Caco-2 (cell line): ENCODE results near the gene ZNHIT1. TPM values are rescaled to one million over a fixed set of nuclear protein-coding genes. Genes with fewer than 3 reads are reported as not detected.

Experiments used
- BruUV-seq: library from RNA; stranded (reverse); fragments of 400-500 nt; replicated peaks from 2 replicates; lab custom pipeline; 2021; lab: Mats Ljungman, UMichigan
- CTCF ChIA-PET: fragments of 300-600 bp; sonication (Branson Sonifier 250); formaldehyde crosslinking; loops from one replicate; lab custom pipeline; 2022; ENCODE audit warnings: antibody characterized with exemption; lab: Charles Lee
- POLR2A ChIA-PET: fragments of 300-600 bp; sonication (Branson Sonifier 250); formaldehyde crosslinking; loops from one replicate; lab custom pipeline; 2022; ENCODE audit warnings: antibody characterized with exemption; lab: Charles Lee
- DNase-seq, 2 experiments: peaks; one replicate each; pipeline versions ENCODE4 v3.0.0 to v3.0.0-alpha.2; 2020 to 2022
- H3K27me3 ChIP-seq: replicated peaks from 2 replicates; pipeline ENCODE4 v1.6.0; 2011; ENCODE audit warnings: low read length; ENCODE audit not compliant: control insufficient read depth, insufficient read depth
- H3K36me3 ChIP-seq: 2 replicates; pipeline ENCODE4 v1.5.1; 2011; ENCODE audit warnings: low read length; ENCODE audit not compliant: control insufficient read depth, insufficient read depth
- H3K4me1 ChIP-seq: fragments of 250-450 bp; sonication (Bioruptor Pico); 2 replicates; pipeline ENCODE4 v1.5.1; 2020; ENCODE audit warnings: mild to moderate bottlenecking
- H3K4me3 ChIP-seq: 2 replicates; pipeline ENCODE4 v1.5.1; 2011; ENCODE audit warnings: low read depth, mild to moderate bottlenecking, control low read depth, low read length
- H3K9me3 ChIP-seq: fragments of 250-450 bp; sonication (Bioruptor Pico); 2 replicates; pipeline ENCODE4 v1.5.1; 2020; ENCODE audit warnings: mild to moderate bottlenecking, moderate library complexity
- H3K27ac Mint-ChIP-seq: one replicate; pipeline ENCODE4 v1.8.0; 2022; ENCODE audit warnings: mixed read lengths; ENCODE audit not compliant: unreplicated experiment
- H3K27me3 Mint-ChIP-seq: one replicate; pipeline ENCODE4 v1.8.0; 2022; ENCODE audit warnings: mixed read lengths; ENCODE audit not compliant: insufficient read depth, unreplicated experiment
- H3K36me3 Mint-ChIP-seq: one replicate; pipeline ENCODE4 v1.8.0; 2022; ENCODE audit warnings: mild to moderate bottlenecking, mixed read lengths; ENCODE audit not compliant: insufficient read depth, unreplicated experiment
- H3K4me1 Mint-ChIP-seq: one replicate; pipeline ENCODE4 v1.8.0; 2022; ENCODE audit warnings: low read depth, mixed read lengths; ENCODE audit not compliant: unreplicated experiment
- H3K4me3 Mint-ChIP-seq: one replicate; pipeline ENCODE4 v1.8.0; 2022; ENCODE audit warnings: mild to moderate bottlenecking, moderate library complexity, mixed read lengths; ENCODE audit not compliant: unreplicated experiment
- H3K9me3 Mint-ChIP-seq: one replicate; pipeline ENCODE4 v1.8.0; 2022; ENCODE audit warnings: mixed read lengths; ENCODE audit not compliant: unreplicated experiment
- intact Hi-C: fragments of 100-400 bp; cut with micrococcal nuclease; formaldehyde crosslinking; loops from one replicate; pipeline ENCODE4 v1.10.0; 2022; ENCODE audit not compliant: unreplicated experiment
- total RNA-seq: library from RNA; stranded (reverse); gene quantifications from 2 replicates; pipeline ENCODE4 v1.2.3, GENCODE V29; 2022
- TF ChIP-seq, protein P1 (sequence below), 2 experiments: fragments of 200-600 bp in 1 of 2; IDR thresholded peaks; 1 replicate in 1 of 2; 2 replicates in 1 of 2; pipeline versions ENCODE4 v1.5.1 to v1.8.0; 2011 to 2022; ENCODE audit warnings: antibody characterized with exemption in 1 of 2, control low read depth in 1 of 2, inconsistent platforms in 1 of 2, low read depth in 1 of 2, low read length in 1 of 2, mild to moderate bottlenecking in 1 of 2, moderate library complexity in 1 of 2; ENCODE audit not compliant: insufficient read depth in 1 of 2, severe bottlenecking in 1 of 2, unreplicated experiment in 1 of 2

Gene ZNHIT1
- total RNA-seq, 1 experiment from 2014 or later, result 64.0 TPM

DNA sequence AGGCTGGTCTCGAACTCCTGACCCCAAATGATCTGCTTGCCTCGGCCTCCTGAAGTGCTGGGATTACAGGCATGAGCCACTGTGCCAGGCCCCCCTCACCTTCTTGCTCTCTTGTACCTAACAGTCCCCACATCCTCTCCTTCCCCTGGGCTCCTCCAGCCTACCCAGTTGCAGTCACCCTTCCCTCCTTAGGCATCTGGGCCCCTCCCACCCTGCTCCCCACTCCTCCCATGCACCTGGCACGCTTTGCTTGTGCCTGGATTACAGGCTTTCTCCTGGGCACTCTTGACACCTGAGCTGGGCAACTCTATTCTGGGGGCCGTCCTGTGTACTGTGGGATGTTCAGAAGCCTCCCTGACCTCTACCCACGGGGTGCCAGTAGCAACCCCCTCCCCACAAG, 16.7 kb downstream of the ZNHIT1 start:
- Histone ChIP-seq H3K9me3 (no peaks in the 10 kb centered on the region), H3K36me3 (no peaks in the 10 kb centered on the region), H3K27me3 (no peaks in the 10 kb centered on the region), H3K4me3 (no peak overlapping the region), H3K4me1 (peaks cover 21% of the 10 kb centered on the region)
- Mint-ChIP-seq H3K4me3 (peak overlapping the region; percentile 44), H3K9me3 (no peaks in the 10 kb centered on the region), H3K36me3 (peaks cover 37% of the 10 kb centered on the region), H3K4me1 (peaks cover 26% of the 10 kb centered on the region), H3K27me3 (no peaks in the 10 kb centered on the region), H3K27ac (no peak overlapping the region)
- ChIA-PET POLR2A (no interaction called here), CTCF (interaction anchor here (1.3 to 3.7 kb wide), 2 partner anchors 10 to 17 kb away, joined by 4 to 29 read pairs; partner anchors contain the start of genes FIS1, PLOD3 and ZNHIT1)
- TF ChIP-seq, protein P1, sequence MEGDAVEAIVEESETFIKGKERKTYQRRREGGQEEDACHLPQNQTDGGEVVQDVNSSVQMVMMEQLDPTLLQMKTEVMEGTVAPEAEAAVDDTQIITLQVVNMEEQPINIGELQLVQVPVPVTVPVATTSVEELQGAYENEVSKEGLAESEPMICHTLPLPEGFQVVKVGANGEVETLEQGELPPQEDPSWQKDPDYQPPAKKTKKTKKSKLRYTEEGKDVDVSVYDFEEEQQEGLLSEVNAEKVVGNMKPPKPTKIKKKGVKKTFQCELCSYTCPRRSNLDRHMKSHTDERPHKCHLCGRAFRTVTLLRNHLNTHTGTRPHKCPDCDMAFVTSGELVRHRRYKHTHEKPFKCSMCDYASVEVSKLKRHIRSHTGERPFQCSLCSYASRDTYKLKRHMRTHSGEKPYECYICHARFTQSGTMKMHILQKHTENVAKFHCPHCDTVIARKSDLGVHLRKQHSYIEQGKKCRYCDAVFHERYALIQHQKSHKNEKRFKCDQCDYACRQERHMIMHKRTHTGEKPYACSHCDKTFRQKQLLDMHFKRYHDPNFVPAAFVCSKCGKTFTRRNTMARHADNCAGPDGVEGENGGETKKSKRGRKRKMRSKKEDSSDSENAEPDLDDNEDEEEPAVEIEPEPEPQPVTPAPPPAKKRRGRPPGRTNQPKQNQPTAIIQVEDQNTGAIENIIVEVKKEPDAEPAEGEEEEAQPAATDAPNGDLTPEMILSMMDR (IDR thresholded peaks at IDR 0.05; ENCODE audit: insufficient read depth in 1 of 2, low read depth in 1 of 2, low read length in 1 of 2, severe bottlenecking in 1 of 2, unreplicated experiment in 1 of 2), result no peak
- no peak for DNase-seq
- no TSS peak for BruUV-seq
- intact Hi-C loops, result no loop called here

DNA sequence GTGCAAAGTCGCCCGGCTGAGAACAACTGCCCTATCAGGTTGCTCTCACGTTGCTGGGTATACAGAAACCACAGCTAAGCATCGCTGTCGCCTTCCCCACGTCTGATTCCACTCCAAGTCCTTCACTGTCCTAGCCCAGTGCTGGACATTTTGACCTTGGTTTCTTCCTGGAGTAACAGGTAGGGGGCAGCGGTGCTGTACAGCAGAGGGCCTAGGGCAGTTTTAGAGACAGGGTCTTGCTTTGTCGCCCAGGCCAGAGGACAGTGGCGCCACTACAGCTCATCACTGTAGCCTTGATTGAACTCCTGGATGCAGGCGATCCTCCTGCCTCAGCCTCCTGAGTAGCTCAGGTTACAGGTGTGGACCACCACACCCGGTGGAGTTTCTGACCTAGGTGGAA, 17.1 kb downstream of the ZNHIT1 start:
- TF ChIP-seq, protein P1 (IDR thresholded peaks at IDR 0.05; ENCODE audit: insufficient read depth in 1 of 2, low read depth in 1 of 2, low read length in 1 of 2, severe bottlenecking in 1 of 2, unreplicated experiment in 1 of 2), result peak; percentile 17 to 23
- Mint-ChIP-seq H3K4me3 (peak overlapping the region; percentile 44), H3K9me3 (no peaks in the 10 kb centered on the region), H3K4me1 (peaks cover 26% of the 10 kb centered on the region), H3K27ac (no peak overlapping the region), H3K27me3 (no peaks in the 10 kb centered on the region), H3K36me3 (peaks cover 37% of the 10 kb centered on the region)
- no peak overlapping the region for H3K4me3 ChIP-seq
- ChIA-PET POLR2A (no interaction called here), CTCF (interaction anchor here (1.3 to 3.7 kb wide), 2 partner anchors 9 to 17 kb away, joined by 4 to 29 read pairs; partner anchors contain the start of genes FIS1, PLOD3 and ZNHIT1)
- H3K36me3 ChIP-seq, result no peaks in the 10 kb centered on the region
- H3K27me3 ChIP-seq, result no peaks in the 10 kb centered on the region
- no peaks in the 10 kb centered on the region for H3K9me3 ChIP-seq
- peak in 1 of 2 experiments; percentile 41 for DNase-seq
- intact Hi-C loops, result no loop called here
- BruUV-seq, result no TSS peak
- H3K4me1 ChIP-seq, result peaks cover 21% of the 10 kb centered on the region

DNA sequence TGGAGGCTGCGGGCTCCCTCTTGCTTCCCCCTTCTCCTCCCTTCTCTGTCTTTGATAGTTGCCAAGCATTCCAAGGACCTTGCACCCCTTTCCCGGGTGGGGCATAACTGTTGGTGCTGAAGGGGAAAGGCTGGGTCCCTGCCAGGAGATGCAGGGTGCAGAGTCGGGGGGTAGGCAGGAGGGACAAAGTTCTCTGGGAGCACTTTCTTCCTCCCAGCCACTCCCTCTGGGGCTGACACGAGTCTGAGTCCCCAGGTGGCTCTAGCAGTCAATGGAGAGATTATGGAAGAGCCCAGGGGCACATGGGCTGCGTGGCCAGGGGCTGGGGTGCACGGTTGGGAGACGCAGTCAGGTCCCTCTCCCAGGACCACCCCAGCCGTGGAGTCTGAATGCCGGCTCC, 17.6 kb downstream of the ZNHIT1 start:
- BruUV-seq, result no TSS peak
- Mint-ChIP-seq H3K4me3 (no peak overlapping the region), H3K27ac (no peak overlapping the region), H3K27me3 (no peaks in the 10 kb centered on the region), H3K4me1 (peaks cover 23% of the 10 kb centered on the region), H3K9me3 (no peaks in the 10 kb centered on the region), H3K36me3 (peaks cover 42% of the 10 kb centered on the region)
- DNase-seq, result no peak
- no peaks in the 10 kb centered on the region for H3K9me3 ChIP-seq
- H3K27me3 ChIP-seq, result no peaks in the 10 kb centered on the region
- peaks cover 20% of the 10 kb centered on the region for H3K4me1 ChIP-seq
- TF ChIP-seq, protein P1 (IDR thresholded peaks at IDR 0.05; ENCODE audit: insufficient read depth in 1 of 2, low read depth in 1 of 2, low read length in 1 of 2, severe bottlenecking in 1 of 2, unreplicated experiment in 1 of 2), result no peak
- H3K4me3 ChIP-seq, result no peak overlapping the region
- ChIA-PET POLR2A (no interaction called here), CTCF (interaction anchor here (1.3 to 3.7 kb wide), 2 partner anchors 9 to 18 kb away, joined by 4 to 29 read pairs; partner anchors contain the start of genes FIS1, PLOD3 and ZNHIT1)
- H3K36me3 ChIP-seq, result no peaks in the 10 kb centered on the region
- intact Hi-C loops, result no loop called here
